HG03095 (cell line): Measurements from ENCODE around the gene LAIR2.
A peak's percentile ranks its signal among the peaks of the same experiment; 100 is the strongest.
"Not testable (repeated sequence)": the region's sequence is repeated elsewhere in the genome, so short reads cannot be mapped to it uniquely, and the experiment has no call there.

Experiments used
- ATAC-seq: cut with Tn5 transposase; IDR thresholded peaks from one replicate; pipeline ENCODE4 v1.9.1; 2021; ENCODE audit warnings: moderate library complexity; ENCODE audit not compliant: unreplicated experiment

Gene LAIR2

DNA sequence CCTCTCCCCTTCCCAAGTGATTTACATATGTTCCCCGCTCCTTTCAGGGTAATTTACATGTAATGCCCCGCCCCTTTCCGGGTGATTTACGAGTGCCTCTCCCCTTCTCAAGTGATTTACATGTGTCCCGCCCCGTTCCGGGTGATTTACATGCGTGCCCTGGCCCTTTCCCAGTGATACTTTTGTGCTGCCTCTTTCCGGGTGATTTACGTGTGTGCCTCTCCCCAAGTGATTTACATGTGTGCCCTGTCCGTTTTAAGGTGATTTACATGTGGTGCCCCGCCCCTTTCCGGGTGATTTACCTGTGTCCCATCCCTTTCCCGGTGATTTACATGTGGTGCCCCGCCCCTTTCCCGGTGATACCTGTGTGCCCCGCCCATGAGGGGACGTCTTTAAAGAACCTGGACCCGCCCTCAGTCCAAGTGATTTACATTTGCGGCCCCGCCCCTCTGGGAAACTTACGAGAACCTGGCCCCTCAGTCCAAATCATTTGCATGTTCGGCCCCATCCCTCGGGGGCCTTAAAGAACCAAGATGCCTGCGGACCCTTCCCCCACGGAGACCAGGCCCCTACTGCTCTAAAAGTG is 38.5 kb upstream of the LAIR2 start:
- peak; percentile 36 for ATAC-seq

DNA sequence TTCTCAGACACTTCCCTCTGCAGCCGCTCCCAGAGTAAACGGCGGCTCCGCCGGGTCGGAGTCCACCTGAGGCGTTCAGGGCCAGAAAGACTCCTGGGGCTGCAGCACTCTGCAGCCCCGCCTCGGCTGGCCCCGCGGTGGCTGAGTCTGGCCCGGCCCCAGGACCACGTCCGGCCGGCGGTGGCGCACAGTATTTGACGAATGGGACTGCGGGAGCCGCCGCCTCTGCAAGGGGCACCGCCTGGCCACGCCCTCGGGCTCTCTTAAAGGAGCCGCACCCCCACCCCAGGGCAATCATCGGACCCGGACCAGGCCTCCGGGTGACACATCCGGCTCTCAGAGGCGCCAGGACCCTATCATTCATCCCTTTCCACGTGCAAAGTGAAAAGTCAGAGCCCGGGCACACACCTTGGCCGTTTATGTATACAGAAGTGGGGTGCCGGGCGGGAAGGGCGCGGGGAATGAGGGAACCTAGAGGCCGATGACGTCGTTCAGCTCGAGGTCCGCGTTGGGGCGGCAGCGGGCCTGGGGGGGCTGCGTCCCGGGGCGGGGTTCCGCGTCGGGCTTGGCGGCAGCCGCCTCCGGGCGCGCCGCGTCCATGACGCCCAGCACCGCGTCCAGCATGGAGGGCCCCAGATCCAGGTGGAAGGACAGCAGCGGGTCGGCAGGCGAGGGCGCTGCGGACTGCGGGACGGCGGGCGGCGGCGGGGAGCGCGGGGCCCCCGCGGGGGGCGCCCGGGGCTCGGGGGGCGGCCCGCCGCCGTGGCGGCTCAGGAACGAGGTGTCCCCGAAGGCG is 37.8 kb upstream of the LAIR2 start:
- ATAC-seq = peak; percentile 41

DNA sequence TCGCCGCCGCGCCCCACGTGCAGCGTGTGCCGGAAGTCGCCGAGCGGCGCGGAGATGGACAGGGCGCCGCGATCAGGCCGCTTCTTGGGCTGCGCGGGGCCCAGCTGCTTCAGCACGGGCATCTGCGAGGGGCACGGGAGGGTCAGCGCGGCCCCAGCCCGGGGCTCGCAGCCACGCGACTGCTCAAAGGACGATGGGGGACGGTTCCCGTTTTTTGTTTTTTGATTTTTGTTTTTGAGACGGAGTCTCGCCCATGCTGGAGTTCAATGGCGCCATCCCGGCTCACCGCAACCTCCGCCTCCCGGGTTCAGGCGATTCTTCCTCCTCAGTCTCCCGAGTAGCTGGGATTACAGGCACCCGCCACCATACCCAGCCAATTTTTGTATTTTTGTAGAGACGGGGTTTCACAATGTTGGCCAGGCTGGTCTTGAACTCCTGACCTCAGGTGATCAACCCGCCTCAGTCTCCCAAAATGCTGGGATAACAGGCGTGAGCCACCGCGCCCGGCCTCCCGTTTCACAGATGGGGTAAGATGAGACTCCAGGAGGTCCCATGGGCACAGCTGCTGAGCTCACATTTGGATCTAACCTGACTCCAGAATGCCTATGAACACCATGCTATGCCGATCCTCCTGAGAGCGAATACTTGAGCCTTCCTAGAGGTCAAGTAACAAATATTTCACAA is 37.1 kb upstream of the LAIR2 start:
- ATAC-seq = no peak

DNA sequence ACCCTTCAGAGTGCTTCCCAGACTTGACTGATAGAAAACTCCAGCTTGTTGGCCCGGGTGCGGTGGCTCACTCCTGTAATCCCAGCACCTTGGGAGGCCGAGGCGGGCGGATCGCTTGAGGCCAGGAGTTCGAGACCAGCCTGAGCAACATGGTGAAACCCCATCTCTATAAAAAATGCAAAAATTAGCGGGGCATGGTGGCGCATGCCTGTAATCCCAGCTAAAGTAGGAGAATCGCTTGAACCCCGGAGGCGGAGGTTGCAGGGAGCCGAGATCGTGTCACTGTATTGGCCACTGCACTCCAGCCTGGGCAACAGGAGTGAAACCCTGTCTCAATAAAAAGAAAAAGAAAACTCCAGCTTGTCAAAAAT is 36.5 kb upstream of the LAIR2 start:
- ATAC-seq = not testable (repeated sequence)

DNA sequence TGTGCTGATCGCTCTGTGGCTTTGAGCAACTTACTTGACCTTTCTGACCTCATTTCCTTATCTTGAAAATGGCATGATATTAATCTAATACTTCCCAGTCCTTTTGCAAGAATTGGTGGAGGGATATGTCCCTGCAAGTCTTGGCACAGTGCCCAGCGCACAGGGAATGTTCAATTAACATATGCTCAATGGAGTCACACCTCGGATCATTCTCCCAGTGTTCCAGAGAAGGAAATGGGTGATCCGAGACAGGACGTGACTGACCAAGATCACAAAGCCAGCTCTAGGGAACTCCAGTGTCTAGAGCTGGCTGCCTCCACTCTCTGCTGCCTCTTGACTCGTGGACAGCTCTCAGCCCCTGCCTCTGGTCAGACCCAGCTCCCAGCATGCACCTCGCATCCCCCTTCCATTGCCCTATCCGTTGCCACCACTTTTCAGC is 33.1 kb upstream of the LAIR2 start:
- no peak for ATAC-seq

DNA sequence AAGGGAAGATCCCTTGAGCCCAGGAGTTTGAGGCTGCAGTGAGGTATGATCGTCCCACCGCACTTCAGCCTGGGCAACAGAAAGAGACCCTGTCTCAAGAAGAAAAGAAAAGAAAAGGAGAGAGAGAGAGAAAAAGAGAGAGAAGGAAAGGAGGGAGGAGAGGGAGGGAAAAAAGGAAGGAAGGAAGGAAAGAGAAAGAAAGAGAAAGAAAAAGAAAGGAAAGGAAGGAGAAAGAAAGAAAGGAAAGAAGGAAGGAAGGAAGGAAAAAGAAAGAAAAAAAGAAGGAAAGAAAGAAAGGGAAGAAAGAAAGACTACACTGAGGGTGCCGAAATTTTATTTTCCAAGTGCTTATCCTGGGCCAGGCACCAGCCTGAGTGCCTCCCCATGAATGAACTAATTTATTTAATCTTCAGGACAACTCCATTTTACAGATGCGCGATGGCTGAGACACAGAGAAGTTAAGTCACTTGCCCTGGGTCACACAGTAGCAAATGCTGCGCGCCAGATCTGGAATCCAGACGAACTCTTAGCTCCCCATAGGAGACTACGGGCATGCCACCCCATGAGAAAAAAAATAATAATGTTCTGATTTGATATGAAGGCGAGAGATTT is 32.2 kb upstream of the LAIR2 start:
- ATAC-seq = no peak

DNA sequence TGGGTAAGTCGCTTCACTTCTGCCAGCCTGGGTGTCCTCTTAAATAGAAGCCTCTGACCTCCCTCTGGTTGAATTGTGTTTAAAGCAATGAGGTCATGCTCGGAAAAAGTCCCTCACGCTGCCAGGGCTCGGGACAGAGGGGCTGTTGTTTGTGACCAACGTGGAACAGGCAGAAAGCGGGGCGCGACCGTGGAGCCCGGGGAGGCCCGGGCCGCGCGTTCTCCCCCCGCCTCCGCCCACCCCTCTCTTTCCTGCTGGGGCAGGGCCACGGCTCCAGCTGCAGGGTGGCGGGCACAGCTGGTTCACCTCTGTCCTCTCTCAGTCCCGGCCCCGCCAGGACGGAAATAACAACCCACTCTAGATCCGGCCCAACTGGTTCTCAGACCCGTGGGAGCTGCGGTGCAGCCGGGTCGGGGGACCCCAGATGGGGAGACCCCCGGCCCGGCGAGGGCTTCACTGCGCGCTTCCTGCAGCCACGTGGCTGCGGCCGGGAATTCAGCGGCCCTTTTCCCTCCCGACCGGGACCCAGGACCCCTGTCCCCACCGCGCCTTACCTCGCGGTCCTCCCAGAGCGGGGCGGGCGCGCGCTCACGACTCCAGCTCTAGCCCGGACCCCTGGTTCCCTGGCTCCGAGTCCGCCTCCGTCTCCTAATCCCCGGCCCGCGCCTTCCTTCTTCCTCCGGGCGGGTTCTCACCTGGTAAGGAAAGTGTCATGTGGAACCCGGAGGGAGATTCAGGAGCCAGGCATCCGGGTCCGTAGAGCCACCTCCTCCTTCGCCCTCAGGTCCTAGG is 31.4 kb upstream of the LAIR2 start:
- no peak for ATAC-seq

DNA sequence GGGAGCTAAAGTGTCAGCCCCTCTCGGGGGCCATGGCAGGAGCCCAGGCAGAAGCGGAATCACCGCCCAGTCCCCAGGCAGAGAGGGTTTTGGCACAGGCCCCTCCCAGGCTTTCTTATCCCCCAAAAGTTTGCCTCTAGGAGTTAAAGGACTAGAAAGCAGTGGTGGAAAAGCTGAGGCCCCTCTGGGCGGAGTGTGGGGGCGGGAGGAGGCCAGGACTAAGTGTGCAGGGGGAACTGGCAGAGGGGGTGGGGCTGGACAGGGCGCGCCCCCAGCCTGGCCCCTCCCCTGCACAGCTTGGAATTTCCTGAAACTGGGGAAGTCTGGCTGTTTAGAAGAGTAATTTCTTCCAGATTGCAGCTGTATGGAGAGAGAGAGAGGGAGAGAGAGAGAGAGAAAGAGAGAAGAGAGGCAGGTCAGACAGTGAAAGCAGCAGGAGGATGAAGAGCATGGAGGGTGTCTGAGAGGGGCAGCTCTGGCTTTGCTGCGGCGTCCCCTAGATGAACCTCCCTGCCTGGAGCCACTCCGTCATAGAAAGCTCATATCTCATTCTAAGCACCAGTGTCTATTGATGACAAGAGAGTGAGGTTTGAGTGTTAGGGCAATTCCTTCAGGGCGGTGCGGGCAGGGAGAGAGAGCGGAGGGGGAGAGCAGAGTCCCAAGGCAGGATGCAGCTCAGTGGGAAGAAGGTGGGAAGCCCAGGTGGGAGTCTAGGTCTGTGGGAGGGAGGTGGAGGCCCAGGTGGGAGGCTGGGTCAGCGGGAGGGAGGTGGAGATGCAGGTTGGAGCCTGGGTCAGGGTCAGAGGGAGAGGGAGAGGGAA is 29.4 kb upstream of the LAIR2 start, which contains the start of gene CDC42EP5:
CDC42EP5 (minus strand) TSS at position 226 of the 821 bp plus-strand sequence. CDS start 7,749 bp downstream, outside the sequence.
- ATAC-seq = no peak

DNA sequence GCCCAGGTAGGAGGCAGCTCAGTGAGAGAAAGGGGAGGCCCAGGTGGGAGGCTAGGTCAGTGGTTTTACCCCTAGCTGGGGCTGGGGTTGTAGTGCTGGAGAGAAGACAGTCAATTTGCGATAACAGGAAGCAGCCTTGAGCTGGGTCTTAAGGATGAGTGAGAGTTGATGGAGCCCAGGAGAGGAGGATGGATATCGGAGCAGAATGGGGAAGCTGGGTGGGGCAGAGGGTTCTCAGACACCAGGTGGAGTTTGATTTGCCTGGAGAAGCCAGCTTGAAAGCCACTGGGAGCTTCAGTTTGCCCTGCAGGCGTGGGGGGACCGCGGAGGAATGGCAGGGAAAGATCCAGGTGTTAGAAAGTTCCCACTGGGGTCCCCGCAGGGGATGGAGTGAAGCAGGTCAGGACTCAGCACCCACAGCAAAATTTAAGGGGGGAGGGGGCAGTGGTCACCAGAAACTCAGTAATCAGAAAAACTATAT is 28.7 kb upstream of the LAIR2 start:
- no peak for ATAC-seq

DNA sequence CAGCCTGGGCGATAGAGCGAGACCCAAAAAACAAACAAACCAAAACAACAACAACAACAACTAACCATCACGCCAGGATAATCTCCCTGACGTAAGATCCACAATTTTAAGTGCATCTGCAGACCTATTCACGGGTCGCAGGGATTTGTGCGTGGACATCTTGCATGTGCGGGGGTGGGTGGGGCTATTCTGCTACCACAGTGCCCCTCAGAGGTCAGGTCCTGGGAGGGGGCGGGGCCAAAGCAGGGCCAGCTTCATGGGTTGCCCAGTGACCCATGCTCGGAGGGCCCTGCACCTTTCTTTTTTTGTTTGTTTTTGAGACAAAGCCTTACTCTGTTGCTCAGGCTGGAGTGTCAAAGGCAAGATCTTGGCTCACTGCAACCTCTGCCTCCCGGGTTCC is 26.9 kb upstream of the LAIR2 start:
- no peak for ATAC-seq

DNA sequence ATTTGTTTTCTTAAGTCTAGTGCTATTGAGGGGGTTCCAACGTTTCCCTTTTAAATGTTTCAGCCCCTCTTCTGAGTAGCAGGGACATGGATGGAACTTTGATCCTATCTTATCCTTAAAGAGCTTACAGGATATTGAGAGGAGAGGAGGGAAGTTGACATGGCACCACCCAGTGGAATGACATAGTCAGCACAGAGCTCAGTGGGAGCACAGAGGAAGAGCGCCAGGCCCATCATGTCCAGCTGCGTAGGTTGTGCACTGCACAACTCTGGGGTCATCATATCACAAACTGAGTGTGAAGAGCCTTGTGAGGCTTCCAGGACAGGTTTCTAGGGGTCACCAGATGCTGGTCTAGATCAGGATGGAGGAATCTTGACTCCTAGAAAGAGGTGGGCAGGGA is 25.0 kb upstream of the LAIR2 start:
- no peak for ATAC-seq

DNA sequence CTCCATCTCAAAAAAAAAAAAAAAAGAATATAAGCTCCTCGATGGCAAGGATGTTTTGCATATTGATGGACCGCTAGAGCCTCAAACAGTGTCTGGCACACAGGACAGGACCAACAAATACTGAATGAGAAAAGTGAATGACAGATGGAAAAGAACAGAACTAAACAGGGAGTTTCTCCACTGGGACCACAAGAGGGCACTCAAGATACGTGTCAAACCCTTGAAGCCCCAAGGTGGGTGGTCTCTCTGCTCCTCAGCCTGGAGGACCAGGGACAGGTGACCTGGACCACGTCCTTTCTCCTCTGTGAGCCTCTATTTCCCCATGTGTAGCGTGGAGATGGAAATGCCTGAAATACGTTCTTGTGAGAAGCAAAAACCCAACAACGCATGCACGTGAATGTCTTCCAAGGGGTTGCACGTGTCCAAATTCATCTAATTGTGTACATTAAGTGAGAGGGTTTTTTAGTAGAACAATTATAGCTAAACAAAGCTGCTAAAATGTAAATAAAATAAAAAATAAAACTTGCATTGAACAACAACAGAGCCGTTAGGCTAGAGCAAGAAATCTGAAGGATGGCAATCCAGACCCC is 23.9 kb upstream of the LAIR2 start:
- ATAC-seq = no peak

DNA sequence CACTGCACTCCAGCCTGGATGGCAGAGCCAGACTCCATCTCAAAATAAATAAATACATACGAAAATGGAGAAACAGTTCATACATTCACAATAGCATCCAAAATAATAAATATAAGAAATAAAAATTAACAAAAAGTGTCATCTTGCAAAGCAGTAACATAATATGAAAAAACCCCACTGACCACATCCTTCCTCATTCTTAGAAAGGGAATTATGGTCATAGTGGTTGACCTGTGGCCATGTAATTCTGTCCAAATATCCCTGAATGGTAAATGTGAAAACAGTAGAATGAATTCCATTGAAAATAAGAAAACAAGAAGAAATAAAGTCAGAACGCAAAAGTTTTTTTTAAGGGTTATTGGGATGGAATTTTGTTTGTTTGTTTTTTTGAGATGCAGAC is 22.6 kb upstream of the LAIR2 start:
- ATAC-seq = no peak

DNA sequence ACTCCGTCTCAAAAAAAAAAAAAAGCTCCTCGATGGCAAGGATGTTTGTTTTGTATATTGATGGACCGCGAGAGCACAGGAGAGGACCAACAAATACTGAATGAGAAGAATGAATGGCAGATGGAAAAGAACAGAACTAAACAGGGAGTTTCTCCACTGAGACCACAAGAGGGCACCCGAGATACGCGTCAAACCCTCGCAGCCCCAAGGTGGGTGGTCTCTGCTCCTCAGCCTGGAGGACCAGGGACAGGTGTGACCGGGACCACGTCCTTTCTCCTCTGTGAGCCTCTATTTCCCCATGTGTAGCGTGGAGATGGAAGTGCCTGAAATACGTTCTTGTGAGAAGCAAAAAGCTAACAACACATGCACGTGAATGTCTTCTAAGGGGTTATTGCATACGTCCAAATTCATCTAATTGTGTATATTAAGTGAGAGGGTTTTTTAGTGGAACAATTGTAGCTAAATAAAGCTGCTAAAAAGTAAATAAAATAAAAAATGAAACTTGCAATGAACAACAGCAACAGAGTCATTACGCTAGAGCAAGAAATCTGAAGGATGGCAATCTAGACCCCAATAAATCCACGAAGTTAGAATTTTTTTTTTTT is 21.2 kb upstream of the LAIR2 start:
- no peak for ATAC-seq

DNA sequence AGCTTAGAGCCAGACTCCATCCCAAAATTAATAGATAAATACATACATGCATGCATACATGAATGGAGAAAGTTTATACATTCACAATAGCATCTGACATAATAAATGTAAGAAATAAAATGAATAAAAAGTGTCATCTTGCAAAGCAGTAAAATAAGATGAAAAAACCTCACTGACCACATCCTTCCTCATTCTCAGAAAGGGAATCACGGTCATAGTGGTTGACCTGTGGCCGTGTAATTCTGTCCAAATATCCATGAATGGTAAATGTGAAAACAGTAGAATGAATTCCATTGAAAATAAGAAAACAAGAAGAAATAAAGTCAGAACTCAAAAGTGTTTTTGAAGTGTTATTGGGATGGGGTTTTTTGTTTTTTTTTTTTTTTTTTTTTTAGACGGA is 19.7 kb upstream of the LAIR2 start:
- ATAC-seq = no peak

DNA sequence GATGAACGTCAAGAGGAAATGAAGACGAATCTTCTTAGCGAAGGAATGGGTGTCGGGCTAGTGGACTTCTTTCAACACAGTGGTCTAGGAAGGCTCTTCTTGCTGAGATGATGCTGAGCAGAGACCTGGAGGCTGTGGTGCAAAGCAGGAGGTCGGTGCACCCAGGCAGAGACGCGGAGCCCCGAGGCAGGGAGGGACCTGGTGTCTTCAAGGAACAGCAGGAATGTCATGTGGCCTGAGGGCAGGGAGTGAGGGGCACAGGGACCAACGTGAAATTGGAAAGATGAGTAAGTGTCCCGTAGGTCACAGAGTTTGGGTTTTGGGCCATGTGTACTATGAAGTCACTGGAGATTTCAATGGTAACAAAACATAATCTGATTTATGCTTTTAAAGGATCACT is 18.2 kb upstream of the LAIR2 start:
- no peak for ATAC-seq

DNA sequence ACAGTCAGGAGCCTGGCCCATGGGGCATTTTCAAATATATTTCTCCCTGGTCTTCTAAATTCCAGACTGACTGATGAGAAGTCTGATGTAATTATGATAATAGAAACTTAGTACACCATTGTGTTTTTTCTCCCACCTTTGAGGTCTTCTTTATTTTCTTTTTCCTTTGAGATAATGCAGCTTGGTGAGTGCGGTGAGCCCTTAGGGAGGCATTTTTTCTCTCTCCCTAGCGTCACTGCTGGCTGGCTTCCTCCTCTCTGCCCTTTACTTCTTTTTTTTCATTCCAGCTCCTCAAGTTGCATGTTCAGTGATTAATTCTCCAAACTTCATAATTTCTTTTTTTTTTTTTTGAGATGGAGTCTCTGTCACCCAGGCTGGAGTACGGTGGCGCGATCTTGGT is 16.8 kb upstream of the LAIR2 start:
- no peak for ATAC-seq

DNA sequence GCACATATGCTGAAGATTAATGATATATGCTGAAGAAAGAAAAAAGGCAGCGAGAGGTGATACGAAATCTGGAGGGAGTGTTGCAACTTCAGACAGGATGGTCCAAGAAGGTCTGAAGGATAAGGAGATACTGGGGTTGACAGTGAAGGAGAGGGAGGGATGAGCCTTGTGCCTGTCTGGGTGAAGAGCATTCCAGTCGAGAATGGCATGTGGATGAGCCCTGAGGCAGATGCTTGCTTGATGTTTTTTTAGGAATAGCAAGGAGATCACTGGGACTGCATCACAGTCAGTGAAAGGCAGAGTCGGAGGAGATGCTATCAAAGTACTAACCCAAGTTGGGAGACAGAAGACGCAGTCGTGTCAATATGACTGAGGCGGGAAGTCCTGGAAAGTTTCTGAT is 13.3 kb upstream of the LAIR2 start:
- no peak for ATAC-seq

DNA sequence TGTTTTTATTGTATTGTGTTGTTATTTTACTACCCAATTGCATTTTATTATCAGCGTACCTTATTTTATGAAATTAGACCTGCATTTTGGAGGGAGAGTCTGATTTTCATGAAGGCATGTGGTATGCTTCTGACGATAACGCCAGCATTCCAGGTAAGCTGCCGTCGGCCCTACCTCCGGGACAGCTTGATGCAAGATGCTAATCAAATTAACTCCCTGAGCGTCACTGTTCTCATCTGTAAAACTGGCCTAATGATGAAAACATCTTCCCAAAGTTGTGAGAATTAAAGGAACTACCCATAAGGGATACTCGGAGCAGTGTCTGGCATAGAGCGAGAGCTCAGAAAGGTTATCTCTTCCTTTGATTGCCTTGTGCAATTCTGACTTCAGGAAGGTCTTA is 12.9 kb upstream of the LAIR2 start:
- no peak for ATAC-seq
